HG02623 (cell line): ENCODE results near the gene C17orf107.
"Not testable (repeated sequence)": the region's sequence is repeated elsewhere in the genome, so short reads cannot be mapped to it uniquely, and the experiment has no call there.

Experiments
- ATAC-seq: cut with Tn5 transposase; IDR thresholded peaks from one replicate; pipeline ENCODE4 v1.9.1; 2021; ENCODE audit warnings: moderate library complexity; ENCODE audit not compliant: unreplicated experiment

The C17orf107 gene

DNA sequence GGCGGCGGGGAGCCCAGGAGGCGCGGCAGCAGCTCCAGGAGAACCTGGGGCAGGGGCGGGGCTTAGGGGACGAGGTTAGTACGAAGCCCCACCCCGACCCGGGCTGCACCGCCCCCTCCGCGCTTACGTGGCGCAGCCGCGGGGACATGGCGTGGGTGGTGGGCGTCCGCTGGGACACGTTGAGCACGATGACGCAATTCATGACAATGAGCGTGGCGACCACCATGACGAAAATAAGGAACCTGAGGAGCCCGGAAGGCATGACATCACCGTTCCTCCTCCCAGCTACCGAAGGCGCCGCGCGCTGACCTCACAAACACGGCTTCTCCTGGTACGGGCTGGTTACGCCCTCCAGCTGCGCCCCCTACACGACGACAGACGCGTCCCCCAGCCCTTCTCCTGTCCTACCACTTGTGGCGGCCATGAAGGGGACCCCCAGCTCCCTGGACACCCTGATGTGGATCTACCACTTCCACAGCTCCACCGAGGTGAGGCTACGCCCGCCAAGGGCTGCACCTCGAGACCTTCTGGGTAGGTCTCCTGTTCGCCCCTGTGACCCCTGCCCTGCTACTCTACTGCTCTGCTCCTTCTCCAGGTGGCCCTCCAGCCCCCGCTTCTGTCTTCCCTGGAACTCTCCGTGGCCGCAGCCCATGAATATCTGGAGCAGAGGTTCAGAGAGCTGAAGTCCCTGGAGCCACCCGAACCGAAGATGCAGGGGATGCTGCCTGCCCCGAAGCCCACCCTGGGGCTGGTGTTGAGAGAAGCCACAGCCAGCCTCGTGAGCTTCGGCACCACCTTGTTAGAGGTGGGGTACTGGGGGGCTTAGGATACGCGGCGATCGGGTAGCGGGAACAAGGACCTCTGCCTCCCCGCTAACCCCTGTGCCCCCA, at the start of gene C17orf107:
C17orf107 (plus strand) TSS at position 196 of the 890 bp plus-strand sequence; CDS start at position 423, 227 bp downstream.
- ATAC-seq: no peak

- no peak for ATAC-seq
Observed at GRCh38 chr17:4850246-4850645, 49.1 kb upstream of the C17orf107 start.

DNA sequence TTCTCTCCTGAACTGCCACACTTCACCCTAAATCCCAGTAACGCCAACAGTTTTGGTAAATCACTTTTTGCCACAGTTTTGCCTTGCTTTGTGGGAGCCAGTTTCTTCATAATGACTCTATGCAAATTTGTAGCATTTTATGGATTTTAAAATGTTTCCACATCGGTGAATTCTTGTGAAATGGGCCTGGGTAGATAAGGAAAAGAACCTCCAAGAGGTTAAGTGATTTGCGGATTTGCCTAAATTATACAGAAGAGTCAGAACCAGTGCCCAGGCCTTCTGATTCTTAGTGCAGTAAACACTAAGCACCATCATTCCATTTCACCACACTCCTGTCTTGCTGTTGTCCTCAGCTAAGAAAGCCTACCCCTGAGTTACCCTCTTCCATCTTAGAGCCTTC, 48.3 kb upstream of the C17orf107 start:
- ATAC-seq: no peak

- ATAC-seq: no peak
Observed at GRCh38 chr17:4852567-4853207, 46.6 kb upstream of the C17orf107 start.

- ATAC-seq: no peak
Observed at GRCh38 chr17:4853208-4853671, 46.1 kb upstream of the C17orf107 start.

GRCh38 chr17:4854111-4854681, 45.1 kb upstream of the C17orf107 start:
- ATAC-seq: no peak

- ATAC-seq: no peak
Observed at GRCh38 chr17:4856271-4856936, 42.9 kb upstream of the C17orf107 start.

DNA sequence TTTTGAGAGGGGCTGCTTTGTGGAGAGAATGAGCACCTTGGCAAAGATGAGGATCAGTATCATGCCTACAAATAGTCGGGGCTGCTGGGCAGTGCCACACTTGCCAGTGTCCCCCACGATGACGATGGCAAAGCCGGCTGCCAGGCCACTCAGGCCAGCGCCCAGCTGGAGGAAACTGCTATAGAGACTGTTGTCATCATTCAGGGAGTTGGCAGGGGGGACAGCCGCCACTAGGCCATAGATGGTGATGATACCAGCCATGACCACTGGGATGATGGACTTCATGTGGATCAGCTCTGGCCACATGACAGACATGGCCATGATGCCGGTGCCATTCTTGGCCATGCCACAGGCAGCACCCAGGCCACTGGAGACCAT, 42.4 kb upstream of the C17orf107 start:
- ATAC-seq: no peak

GRCh38 chr17:4857347-4857746, 42.0 kb upstream of the C17orf107 start:
- ATAC-seq: not testable (repeated sequence)

DNA sequence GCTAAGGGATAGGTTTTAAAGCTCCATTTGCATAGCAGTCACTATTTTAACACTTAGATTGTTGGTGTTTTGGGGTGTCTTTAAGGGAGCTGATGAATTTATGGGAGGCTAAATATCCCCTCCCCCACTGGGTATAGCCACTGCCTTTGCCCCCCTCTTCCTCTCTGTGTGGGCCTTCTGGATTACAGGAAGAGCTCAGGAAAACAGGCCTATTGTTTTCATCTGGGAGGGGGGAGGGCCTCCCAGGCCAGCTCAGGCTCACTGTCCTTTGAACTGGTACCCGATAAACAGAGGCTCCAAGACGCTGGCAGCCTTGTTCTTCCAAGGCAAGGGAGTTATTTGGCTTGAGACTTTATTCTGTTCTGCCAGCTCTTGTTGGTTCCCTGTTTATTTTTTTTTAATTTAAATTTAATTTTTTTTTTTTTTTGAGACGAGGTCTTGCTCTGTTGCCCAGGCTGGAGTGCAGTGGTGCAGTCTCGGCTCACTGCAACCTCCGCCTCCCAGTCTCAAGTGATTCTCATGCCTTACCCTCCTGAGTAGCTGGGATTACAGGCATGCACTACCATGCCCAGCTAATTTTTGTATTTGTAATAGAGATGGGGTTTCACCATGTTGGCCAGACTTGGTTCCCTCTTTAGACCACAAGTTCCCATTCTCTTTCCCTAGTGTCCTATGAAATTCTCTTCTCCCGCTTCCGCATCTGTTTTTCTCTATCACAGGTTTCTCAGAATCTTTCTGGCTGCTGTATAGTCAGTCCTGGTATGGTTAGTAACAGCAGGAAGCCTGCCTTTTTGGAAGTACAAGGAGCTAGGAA, 41.1 kb upstream of the C17orf107 start:
- no peak for ATAC-seq

- no peak for ATAC-seq
Observed at GRCh38 chr17:4858882-4859260, 40.5 kb upstream of the C17orf107 start.

GRCh38 chr17:4859816-4860625, 39.3 kb upstream of the C17orf107 start:
- ATAC-seq: no peak

- ATAC-seq: no peak
Observed at GRCh38 chr17:4860651-4861050, 38.7 kb upstream of the C17orf107 start.

- ATAC-seq: no peak
Observed at GRCh38 chr17:4861052-4861451, 38.3 kb upstream of the C17orf107 start.

GRCh38 chr17:4862720-4863119, 36.6 kb upstream of the C17orf107 start:
- ATAC-seq: no peak

DNA sequence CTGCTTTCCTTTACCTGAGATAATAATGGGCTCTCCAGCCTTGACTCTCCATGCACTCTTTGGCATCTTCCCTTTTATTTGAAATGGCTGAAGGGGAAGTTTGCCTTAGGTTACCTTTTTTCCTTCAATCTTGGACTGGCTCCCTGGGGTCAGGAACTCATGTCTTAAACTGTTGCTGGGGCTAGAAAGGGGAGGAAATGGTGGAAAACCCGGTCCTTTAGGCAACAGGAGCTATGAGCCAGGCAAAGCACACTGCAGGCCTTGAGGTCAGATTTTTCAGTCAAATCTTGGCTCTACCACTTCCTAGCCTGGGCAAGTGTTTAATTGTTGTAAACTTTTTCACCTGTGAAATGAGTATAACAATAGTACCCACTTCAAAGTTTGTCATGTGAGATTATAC, 36.0 kb upstream of the C17orf107 start:
- ATAC-seq: no peak

- ATAC-seq: not testable (repeated sequence)
Observed at GRCh38 chr17:4867535-4867934, 31.8 kb upstream of the C17orf107 start.

GRCh38 chr17:4869058-4869998, 30.0 kb upstream of the C17orf107 start:
- ATAC-seq: not testable (repeated sequence)
